Lung microvascular endothelial cell (primary cell): ENCODE results near the gene ZNF221. TPM values are rescaled to one million over a fixed set of nuclear protein-coding genes. Genes with fewer than 3 reads are reported as not detected.
A peak's percentile ranks its signal among the peaks of the same experiment; 100 is the strongest.

Experiments
- DNase-seq, 2 donors: peaks; one replicate each; pipeline versions ENCODE4 v3.0.0 to v3.0.0-alpha.2; 2010; ENCODE audit warnings: low read depth in 2 of 2
- total RNA-seq: library from RNA; depleted of rRNA; stranded (reverse); fragments of >200 nt; gene quantifications from 2 replicates; pipeline ENCODE4 v1.2.1, GENCODE V29; 2014

The ZNF221 gene
- total RNA-seq, 1 donor from 2014 or later = 4.0 TPM

DNA sequence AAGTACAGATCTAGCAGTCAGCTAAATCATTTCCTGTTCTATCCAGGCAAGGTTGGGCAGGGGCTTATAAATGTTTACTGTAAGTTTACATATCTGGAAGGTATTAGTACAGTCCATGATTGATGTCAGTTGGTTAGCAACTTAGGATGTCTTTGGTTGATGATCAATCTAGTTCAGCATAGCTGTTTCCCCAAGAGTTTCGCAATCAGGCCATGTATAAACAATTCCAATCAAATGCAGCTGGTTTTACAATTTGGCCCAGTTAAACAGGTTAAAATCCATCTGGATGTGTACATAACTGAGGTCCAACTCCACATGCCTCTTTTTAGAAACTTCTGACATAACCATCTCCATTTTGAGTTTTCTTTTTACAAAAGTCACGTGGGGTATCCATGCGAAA, 6.9 kb downstream of the ZNF221 start:
- peak in 1 of 2 donors; percentile 36 for DNase-seq

DNA sequence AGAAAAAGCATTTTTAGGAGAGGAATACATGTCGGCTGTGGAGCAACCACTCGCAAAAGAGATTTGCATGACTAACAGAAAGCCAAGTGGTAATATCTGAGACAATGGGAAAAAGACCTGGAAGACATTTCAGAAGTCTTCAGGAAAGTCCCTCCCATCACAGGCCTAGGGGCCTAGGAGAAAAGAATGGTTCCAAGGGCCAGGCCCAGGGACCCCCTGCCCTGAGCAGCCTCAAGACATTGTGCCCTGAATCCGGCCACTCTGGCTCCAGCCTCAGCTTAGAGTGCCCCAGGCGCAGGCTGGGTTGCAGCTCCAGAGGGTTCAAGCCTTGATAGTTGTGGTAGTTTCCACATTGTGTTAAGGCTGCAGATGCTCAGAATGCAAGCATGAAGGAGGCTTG, 9.4 kb downstream of the ZNF221 start:
- DNase-seq = no peak

DNA sequence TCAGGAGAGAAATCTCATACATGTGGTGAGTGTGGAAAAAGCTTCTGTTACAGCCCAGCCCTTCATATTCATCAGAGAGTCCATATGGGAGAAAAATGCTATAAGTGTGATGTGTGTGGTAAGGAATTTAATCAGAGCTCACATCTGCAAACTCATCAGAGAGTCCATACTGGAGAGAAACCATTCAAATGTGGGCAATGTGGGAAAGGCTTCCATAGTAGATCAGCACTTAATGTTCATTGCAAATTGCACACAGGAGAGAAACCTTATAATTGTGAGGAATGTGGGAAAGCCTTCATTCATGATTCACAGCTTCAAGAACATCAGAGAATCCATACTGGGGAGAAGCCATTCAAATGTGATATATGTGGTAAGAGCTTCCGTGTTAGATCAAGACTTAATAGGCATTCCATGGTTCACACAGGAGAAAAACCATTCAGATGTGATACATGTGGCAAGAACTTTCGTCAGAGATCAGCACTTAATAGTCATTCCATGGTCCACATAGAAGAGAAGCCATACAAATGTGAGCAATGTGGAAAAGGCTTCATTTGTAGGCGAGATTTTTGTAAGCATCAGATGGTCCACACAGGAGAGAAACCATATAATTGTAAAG, 15.2 kb downstream of the ZNF221 start:
- DNase-seq = no peak

DNA sequence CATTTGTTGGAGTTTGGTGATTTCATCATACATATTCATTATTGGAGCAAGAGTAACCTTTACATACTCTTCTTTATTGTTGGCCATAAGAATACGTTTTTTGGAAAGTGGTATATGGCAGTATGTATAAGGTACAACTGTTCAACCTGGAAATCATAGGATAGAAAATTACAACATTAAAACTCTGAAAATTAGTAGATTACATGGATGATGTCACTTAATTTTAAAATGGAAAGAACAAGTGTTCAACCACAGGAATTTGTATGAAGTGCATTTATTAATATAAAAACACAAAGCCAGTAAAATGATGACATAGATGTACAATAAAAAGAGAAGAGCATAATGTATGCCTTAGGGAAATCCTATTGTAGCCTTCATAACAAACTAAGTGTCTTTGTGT, 25.7 kb downstream of the ZNF221 start:
- DNase-seq = no peak

DNA sequence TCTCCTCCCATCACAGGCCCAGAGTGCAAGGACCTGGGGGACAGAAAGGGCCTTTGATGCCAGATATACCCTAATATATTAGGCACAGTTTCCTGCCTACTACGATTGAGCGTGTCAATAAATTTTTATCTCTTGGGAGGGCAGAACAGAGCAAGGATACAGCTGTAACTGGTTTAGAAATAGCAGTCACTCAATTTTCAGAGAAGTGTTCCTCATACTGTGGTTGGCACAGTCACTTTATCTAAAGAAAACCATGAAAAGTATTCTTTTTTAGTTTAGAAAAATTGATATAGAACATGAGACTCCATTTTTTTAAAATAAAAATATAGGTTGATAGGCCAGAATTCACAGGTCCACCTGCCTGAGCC, 32.5 kb downstream of the ZNF221 start:
- DNase-seq = no peak

DNA sequence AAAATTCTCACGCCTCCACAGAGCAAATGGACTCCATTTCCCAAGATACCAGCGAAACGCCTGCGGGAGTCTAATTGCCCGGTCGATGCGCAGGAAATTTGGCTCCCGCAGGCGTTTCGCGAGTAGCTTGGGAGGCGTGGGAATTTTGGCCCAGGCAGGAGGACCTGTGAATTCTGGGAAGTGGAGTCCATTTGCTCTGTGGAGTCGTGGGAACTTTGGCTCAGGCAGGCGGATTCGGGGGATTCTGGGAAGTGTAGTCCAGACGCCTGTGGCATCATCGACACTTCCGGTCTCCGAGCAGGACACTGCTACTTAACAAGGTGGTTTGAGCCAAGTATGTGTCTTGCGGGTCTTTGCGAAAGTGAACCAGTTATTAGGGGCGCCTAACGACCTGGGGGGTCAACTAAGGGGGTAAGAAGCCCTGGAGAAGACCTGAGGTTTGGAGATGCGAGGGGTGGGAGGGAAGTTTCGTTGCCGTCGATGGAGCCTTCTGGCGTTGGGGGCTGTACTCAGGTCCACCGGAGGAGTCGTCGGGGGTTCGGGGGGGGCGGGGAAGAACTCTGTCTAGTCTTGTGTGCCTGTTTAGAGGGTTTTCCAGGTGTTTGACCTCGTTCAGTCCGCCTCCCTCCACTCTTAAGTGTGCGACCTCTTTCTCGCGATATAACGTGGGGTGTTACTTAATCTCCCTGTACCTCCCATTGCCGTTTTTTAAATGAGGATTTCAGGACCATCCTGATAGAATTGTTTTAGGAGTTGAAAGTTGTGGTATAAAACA, 33.1 kb downstream of the ZNF221 start, which contains the start of gene ZNF155:
TSS of gene ZNF155 (plus strand) at position 277 of the 775 bp plus-strand sequence. CDS start 4,356 bp downstream, outside the sequence.
- DNase-seq = peak; percentile 95 to 97

DNA sequence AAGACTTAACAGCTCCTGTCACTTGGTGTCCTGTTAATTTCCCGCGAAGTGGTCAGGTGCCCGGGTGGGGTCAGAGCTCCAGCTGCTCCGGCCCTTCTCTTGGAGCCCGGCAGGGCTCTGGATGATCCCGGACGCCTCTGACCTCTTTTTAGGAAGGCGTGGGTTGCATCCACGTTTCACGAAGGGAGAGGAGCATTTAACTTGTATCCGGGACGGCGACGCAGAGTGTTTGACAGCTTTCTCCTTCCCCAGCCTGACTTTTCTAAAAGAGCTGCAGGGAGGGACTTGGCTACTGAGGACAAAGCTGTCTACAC, 33.6 kb downstream of the ZNF221 start:
- DNase-seq = no peak

DNA sequence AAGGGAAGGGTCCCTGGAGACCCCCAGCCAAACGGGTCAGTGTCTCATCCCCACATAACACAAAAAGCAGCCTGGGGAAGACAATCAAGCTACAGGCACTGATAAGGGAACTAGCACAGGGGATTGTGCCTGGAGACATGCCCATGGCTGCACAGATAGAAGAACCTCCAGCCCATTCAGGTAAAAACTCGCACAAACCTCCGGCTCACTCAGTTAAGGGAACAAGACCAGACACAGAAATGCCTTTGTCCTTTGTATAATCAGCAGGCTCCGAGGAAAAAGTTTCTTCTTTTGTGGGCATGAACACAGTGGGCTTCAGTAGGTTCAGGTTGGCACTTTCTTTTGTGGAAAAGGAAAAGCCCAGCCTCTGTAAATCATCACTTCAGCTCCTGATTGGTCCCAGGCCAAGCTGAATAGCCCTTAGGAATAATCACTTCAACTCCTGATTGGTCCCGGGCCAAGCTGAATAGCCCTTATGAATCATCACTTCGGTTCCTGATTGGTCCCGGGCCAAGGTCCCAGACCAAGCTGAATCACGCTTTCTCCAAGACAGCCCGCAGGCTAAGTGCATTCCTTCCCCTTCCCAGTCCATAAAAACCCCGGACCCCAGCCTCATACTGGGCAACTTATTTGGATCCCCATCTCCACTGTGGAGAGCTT, 46.7 kb downstream of the ZNF221 start:
- DNase-seq = peak in 1 of 2 donors; percentile 16

DNA sequence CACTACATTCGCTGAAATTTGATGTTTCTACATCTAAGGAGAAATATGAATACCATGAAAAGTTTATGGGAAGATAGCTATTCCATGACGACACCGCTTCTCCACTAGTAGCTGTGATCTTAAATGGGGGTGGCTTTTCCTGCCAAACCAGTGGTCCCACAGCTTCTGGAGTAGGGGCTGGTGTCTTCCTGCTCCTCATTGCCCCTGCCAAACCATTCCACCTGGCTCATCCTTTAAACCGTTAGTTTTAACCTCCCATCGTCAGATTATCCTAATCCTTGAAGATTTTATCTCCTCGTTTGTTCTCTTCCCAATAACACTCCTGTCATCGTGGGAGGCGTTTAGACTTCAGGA, 51.2 kb downstream of the ZNF221 start:
- no peak for DNase-seq

DNA sequence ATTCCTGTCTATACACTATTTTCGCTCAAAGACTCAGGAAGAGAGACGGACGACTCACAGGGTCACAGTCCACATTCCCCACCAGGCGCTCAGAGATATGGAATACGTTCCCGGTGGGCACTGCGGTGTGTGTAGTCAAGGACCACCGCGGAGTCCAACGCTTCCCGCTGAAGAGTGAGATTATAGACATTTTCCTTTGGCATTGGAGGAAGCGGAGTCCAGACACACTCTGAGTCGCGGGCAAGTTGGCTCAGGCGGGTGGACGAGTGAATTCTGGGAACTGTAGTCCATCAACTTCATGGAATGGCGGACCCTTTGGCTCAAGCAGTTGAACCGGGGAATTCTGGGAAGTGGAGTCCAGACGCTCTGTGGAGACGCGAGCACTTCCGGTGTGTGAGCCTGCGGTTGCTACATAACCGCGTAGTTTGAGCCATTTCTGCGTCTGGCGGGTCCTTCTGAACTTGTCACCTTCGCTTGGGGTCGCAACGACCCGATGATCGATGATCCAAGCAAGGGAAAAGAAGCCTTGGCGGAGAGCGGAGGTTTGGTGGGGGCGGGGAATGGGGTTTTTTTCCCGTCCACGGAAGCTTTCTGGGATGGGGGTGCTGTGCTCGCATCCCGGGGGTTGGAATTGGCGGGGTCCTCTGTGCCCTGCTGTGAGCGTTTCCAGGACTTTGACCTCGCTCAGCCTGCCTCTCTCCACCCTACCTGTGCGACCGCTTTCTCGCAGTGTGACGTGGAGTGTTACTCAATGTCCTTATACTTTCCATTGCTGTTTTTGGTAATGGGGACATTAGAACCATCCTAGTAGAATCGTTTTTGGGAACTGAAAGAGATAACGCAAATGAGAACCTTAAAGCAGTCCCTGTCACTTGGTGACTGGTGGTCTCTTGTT, 51.8 kb downstream of the ZNF221 start, which contains the start of gene ZNF230:
TSS of gene ZNF230 (plus strand) at position 392 of the 895 bp plus-strand sequence. CDS start 4,122 bp downstream, outside the sequence.
- DNase-seq = peak; percentile 94 to 96

DNA sequence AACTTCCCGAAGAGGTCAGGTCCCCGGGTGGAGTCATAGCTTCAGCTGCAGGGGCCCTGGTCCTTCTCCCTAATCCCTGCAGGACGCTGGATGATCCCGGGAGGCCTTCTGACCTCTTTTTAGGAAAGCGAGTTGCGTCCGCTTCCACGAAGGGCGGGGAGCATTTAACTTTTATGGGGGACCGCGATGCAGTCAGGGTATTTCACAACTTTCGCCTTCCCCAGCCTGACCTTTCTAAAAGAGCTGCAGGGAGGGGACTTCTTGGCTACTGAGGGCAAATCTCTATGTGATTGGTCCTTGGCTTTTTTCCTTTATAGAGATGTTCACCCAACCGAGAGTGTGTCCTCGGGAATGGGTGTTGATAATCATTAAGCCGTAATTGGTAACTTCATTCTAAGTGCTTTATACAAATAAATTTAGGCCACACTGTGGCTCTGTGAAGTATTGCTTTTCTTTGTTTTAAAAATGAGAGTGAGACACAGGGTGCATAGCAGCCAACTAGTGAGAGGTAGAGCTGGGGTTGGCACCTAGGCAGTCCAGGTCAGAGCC, 52.5 kb downstream of the ZNF221 start:
- peak; percentile 8 to 16 for DNase-seq

DNA sequence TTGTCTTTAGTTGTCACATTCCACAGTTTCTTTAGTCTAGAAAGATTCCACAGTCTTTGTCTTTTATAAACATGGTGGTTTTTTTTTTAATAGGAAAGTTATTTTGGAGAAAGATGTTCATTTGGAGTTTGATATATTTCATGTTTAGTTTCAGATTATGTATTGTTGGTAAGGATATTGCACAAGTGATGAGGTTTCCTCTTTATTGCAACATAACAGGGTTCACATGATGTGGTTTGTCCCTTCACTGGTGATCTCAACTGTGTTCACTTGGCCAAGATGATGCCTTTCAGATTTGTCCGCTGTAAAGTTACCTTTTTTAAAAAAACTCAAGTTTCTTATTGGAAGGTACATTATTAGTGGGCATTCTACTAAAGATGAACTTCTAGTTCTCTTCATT, 54.9 kb downstream of the ZNF221 start:
- no peak for DNase-seq

DNA sequence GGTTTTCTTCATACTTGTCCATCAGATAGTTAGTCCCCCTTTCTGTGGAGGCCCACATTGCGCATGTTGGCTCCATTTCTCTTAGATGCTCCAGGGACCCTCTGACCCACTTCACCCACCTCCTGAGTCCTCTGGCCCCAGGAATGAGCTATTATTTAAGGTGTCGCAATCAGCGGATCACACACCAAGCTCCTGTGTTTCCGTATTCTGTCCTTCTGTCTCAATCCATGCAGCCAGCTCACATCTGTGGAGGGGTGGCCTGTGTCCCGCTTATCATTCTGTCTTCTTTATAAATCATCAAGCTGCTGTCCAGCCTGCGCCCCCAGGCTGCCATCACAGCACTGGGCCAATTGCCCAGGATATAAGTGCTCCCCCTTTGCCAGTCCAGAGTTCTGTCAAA, 56.4 kb downstream of the ZNF221 start:
- no peak for DNase-seq

DNA sequence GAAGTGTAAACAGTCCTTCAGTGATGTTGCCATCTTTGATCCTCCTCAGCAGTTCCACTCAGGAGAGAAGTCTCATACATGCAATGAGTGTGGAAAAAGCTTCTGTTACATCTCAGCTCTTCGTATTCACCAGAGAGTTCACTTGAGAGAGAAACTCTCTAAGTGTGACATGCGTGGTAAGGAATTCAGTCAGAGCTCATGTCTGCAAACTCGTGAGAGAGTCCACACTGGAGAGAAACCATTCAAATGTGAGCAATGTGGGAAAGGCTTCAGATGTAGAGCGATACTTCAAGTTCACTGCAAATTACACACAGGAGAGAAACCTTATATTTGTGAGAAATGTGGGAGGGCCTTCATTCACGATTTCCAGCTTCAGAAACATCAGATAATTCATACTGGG, 59.4 kb downstream of the ZNF221 start:
- no peak for DNase-seq

Other genes starting within 250 kb of the ZNF221 start
- not detected in 2 replicates for gene IRGC, start 235.2 kb upstream of the ZNF221 start, total RNA-seq
- 3.7 and 3.8 TPM in 2 replicates for gene SMG9, start 196.3 kb upstream of the ZNF221 start, total RNA-seq
- gene KCNN4, start 170.3 kb upstream of the ZNF221 start, total RNA-seq = 0.22 TPM in 1 of 2 replicates, not detected in the other
- 0.22 and 0.40 TPM in 2 replicates for gene LYPD5, start 148.8 kb upstream of the ZNF221 start, total RNA-seq
- gene ZNF283, start 123.9 kb upstream of the ZNF221 start, total RNA-seq = 5.0 and 8.5 TPM in 2 replicates
- 0.44 and 0.60 TPM in 2 replicates for gene ZNF404, start 67.3 kb upstream of the ZNF221 start, total RNA-seq
- gene ZNF45, start 15.9 kb upstream of the ZNF221 start, total RNA-seq = 13.7 and 16.9 TPM in 2 replicates
- gene ZNF155, start 33.0 kb downstream of the ZNF221 start, total RNA-seq = 5.4 and 7.3 TPM in 2 replicates
- gene ZNF230, start 51.7 kb downstream of the ZNF221 start, total RNA-seq = 2.0 and 2.6 TPM in 2 replicates
- 4.4 and 5.4 TPM in 2 replicates for gene ZNF222, start 74.2 kb downstream of the ZNF221 start, total RNA-seq
- 2.8 and 5.0 TPM in 2 replicates for gene ZNF223, start 100.8 kb downstream of the ZNF221 start, total RNA-seq
- gene ZNF284, start 120.9 kb downstream of the ZNF221 start, total RNA-seq = 1.5 and 2.8 TPM in 2 replicates
- gene ZNF224, start 143.1 kb downstream of the ZNF221 start, total RNA-seq = 19.0 and 27.8 TPM in 2 replicates
- 4.4 and 7.3 TPM in 2 replicates for gene ZNF225, start 162.2 kb downstream of the ZNF221 start, total RNA-seq
- 5.0 and 9.7 TPM in 2 replicates for gene ZNF234, start 190.3 kb downstream of the ZNF221 start, total RNA-seq
- gene ZNF226, start 213.9 kb downstream of the ZNF221 start, total RNA-seq = 12.0 and 13.1 TPM in 2 replicates